ENCODE measurements around the gene C15orf39.
"Not testable (repeated sequence)": the region's sequence is repeated elsewhere in the genome, so short reads cannot be mapped to it uniquely, and the experiment has no call there.

C15orf39 gene

DNA sequence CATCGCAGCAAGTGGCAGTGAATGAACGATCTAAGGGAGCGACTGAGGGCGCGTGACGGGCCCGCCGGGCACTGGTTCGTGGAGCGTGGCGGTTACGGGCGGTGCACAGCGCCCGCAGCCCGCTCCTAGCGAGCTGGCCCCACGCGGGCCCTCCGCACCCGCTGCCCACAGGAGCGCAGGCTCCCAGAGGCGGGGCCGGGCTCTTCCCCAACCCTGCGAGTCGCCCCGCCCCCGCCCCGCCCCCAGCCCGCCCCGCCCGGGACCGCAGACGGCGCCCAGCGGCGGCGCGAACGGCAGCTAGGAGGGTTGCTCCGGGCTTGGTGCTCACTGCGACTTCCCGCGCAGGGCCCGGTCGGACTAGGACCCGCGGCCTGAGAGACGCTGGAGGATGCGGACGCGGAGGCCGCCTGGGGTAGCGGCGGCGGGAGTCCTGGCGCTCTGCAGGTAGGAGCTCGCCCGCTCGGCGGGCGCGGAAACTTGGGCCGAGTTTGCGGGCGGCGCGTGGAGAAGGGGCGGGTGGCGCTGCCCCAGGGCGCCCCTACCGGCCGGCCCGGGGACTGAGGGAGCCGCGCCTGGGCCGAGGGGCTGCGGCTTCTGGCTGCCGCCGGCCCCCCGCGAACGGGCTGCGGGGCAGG is at the start of gene C15orf39:
Gene C15orf39 (plus strand): TSS at position 267 of the 635 bp plus-strand sequence. CDS start 4,167 bp downstream, outside the sequence.
- peak; percentile 61 for DNase-seq

DNA sequence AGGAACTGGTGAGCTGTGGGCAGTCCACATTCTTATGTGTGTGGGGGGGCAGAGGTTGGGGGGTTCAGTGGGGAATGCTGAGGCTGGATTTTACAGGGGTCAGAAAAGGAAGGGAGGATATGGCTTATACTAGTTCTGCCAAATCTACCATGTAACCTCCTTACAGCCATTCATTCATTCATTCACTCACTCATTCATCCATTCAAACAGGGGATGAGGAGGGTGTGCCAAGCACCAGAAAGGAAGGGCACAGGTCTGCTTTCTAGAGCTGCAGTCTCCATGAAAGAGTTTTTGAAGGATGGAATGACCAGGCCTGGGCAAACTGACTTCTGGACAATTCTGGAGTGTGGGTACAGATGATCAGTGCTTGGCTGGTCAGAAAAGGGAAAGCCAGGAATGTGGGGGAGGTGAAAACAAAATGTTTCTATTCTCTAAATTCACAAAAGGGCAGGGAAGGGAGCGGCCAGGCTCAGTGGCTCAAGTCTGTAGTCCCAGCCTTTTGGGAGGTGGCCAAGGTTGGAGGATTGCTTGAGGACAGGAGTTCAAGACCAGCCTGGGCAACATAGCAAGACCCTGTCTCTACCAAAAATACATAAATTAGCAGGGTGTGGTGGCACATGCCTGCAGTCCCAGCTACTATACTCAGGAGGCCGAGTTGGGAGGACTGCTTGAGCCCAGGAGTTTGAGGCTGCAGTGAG is 49.2 kb upstream of the C15orf39 start:
- DNase-seq, result no peak

DNA sequence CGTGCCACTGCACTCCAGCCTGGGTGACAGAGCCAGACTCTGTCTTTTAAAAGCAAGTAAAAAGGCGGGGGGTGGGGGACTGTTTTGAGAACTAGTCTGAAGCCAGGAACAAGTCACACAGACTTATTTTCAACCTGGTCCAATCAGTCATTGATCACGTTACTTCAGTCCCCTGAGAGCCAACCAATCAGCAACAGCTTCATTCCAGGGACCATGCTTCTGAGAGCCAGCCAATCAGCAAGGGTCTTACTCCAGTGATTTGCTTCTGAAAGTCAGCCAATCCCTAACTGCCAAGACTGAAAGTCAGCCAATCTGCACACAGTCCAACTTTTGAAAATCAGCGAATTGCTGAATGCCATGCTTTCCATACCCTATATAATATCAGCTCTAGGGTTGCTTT is 48.6 kb upstream of the C15orf39 start:
- peak; percentile 18 for DNase-seq

DNA sequence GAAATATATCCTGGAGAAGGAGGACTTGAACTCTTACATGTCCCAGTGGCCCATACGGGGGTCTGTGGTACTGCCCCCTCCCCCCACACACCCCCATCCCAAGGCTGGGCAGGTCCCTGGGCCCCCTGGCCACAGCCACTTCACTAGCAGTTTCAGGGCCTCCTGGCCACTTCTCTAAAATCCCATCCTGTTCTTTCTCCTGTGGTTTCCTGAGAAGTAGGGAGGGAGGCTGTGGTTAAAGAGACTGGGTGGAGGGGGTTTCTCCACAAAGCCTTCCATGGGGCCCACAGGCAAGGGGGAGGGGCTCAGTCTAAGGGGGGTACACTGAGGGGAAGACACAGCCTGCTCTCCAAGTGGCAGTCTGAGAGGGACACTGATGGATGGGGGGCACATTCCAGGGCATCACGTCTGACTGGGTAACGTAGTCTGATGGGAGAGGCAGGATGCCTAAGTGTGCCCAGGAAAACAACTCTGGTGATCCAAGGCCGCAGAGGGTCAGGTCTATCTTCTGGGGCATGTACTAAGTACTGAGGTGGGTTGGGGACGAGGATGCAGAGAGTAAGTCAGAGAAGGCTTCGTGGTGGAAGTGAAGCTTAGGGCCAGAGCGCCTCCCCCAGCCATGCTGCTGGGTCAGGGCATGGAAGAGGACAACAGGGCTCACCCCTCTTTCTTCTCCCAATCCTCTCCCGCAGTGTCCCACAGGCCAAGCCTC is 48.0 kb upstream of the C15orf39 start:
- peak; percentile 18 for DNase-seq

DNA sequence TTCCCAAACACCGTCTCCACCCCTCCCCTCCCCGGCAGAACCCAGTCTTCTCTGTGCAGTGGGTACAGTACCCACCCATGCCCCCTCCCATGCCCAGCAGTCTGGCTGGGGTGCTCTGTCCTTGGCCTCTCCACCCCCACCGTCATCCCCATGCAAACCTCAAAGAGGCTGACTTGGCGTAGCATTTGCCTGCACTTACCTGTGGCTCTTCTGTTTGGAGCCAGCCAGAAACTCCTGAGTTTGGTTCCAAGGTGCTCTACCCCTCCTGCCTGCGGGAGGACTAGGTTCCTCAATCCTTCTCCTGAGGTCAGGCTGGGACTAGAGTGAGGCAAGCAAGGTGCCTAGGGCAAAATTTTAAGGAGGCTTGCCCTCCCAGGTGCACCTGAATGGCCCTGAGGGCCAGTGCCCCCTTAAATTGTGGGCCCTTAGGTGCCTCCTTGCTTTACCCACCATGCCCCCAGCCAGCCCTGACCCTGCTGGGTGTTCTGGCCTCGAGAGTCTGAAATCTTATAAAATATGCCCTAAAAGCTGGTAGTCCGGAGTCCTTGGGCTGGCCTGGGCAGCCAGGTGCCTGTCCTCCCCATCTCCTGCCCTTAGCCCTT is 47.1 kb upstream of the C15orf39 start:
- no peak for DNase-seq

DNA sequence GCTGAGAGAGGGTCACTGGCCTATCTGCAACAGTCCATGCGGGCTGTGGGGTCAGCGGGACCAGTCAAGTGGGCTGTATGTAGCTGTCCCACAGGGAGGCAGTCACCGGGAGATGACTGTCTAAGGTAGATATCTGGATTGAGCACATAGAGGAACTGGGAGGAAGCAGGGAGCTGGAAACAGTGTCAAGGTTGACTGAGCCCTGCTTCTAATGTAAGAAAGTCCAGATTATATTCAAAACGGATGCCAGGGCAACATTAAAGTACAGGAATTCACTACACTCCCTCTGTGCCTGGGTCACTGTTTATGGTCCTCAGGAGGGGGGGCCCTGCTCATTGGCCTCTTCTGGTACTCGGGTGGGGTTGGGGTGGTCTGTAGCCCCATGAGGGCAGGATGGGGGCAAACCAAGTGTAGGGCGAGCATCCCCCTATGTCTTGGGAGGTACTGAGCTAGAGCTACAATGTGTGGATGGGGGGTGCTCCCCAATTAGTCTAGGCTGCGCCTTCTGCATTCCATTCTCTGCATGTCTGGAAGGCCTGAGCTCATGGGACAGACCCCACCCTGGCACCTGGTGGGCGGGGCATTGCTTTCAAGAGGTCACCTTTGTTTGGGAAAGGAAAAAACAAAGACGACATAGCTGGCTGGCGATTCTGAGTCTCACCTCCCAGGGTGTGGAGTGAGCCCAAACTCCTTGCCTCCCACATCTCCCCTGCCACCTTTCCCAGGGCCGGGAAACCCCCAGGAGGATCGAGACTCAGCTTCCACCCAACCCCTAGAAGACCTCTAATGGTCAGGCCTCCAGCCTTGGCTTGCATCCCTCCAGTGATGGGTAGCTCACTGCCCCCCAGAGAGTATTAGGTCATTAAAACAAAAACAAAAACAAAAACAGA is 45.1 kb upstream of the C15orf39 start:
- DNase-seq, result no peak

DNA sequence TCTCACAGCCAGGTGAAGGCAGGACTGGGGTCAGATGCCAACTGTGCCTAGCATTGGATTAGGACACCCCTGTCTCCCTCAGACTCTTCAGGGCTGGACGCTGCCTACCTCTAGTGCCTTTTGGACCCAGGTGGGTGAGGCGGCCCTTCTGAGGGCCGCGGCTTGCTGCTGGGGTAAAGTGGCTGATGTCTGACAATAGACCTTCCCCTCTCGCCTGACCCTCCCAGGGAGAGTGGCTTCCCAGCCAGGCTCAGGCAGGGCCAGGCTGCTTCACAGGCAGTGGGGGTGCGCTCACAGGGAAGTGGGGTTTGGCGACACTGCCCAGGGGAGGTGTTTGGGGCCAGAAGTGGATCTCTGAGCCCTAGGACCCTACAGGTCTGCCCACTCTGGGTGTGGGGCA is 43.3 kb upstream of the C15orf39 start:
- no peak for DNase-seq

DNA sequence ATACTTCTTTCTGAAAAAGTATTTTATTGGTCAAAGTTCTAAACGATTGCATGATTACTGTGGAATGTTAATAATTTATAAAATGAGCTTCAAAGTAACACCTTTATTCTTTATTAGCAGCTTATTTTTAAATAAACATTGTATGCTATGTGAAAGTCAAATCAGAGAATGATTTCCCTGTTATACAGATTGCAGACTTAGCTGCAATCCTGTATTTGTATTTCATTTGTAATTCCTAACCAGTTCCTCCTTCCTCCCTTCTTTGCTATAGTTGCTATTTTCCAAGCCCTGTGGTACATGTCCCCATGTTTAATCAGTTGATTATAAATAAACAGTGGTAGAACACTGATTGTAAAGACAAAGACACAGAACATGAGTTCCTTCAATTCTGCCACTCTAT is 42.4 kb upstream of the C15orf39 start:
- DNase-seq, result no peak

DNA sequence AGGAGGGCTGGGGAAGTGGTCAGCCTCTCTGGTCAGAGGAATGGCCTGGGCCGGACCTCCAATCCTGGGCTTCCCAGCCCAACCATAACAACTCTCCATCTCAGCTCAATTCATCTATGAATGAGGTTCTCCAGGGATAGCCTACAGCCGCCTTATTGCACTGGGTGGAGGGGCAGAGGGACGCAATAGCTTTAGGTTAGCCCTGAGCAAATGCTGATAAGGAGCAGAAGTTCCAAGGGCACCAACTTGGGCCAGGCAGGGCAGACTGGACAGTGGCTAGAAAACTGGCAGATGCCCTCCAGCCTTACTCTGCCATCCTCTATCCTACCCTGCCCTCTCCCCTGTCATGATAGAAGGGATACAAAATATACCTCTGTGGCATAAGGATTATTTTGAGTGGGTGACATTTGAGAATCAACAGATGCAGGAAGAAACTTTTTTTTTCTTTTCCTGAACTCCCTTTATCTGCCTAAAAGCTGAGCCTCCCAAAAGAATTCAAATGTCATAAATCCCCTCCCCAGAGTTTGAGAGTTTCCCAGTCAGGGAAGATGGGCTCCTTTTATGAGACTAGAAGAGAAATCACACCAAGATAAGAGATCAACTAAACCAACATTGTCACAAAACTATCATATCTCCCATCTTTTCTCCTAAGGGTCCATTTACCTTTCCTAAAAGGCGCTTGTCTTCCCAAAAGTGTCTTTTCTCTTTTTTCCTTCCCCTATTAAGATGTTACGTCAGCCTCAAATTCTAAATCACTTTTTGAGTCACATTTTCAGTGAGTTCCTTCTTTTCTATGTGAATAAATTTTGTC is 40.4 kb upstream of the C15orf39 start:
- DNase-seq, result no peak

DNA sequence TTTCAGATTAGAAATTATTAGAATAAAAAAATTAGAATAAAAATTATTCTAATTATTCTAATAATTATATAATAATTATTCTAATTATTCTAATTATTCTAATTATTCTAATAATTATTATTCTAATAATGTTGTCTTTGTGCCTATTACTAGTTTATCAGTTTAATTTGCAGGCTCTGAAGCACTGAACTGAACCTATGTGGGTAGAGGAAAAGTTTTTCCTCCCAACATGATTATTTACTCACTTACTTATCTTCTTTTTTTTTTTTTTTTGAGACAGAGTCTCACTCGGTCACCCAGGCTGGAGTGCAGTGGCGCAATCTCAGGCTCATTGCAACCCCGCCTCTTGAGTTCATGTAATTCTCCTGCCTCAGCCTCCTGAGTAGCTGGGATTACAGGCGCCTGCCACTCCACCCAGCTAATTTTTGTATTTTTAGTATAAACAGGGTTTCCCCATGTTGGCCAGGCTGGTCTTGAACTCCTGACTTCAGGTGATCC is 39.7 kb upstream of the C15orf39 start:
- DNase-seq, result no peak

DNA sequence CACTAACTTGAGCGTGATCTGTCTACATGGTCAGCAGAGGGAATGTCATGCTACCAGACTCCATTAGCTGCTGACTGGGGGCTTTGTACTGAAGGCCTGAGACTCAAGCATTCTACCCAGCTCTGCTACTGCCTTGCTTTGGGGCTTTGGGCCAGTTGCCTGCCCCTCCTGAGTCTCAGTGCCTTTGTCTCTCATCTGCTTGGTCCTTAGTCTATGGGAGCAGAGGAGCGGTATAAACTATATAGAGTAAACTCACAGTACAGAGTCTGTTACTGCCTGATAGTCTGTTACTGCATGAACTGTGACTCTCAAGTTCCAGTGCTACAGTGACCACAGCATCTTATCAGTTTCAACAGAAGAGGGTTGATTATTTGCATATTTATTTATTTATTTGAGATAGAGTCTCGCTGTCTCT is 38.5 kb upstream of the C15orf39 start:
- DNase-seq, result no peak

DNA sequence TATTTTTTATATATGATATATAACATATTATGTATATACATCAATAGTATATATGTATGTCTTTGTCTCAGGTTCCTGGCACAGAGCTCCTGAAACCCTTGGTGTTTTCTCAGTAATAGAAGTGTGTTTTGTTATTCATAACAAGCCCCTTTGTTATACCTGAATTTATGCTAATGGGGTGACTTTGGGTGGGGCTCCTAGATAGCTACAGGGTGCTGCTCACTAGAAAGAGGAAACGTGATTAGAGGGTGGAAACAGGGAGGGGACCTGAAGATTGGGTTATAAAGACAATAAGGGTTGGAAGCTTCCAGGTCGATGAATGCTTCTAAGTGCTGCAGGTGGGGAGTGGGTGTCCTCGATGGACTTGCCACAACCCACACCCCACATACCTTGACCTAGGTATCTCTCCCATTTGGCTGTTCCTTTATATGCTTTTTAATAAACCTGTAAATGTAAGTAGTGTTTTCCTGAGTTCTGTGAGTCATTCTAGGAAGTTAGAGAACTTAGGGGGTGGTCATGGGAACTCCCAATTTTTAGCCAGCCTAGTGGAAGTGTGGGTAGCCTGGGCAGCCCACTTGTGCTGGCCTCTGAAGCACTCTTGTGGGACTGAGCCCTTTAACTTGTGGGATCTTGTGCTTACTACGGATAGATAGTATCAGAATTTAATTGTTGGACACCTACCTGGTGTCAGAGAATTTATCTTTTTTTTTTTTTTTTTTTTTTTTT is 36.9 kb upstream of the C15orf39 start:
- DNase-seq, result no peak

DNA sequence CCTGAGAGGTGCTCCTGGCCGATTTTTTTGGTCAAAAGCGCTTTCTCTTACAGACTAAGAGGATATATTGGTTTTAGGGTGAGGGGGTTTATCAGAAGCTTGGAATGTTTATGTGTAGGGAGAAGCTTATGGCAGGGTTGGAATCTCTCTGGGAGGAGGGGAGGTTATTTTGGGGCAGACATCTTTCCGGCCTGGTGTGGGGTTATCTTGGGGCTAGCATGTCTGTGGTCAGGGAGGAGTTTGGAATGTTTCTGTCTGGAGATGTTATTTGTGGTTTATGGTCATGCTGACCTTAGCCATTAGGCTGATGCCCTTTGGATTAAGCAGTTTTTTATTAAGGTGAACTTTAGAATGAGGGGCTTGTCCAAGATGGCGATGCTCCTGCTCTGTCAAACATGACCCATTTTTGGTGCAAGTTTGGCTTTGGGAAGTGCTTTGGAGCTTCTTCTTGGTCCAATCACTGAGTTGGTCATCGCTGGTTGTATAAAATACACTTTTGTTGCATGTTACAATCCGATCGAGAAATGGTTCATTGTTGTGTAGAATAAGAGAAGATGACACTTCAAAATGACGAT is 35.1 kb upstream of the C15orf39 start:
- not testable (repeated sequence) for DNase-seq

DNA sequence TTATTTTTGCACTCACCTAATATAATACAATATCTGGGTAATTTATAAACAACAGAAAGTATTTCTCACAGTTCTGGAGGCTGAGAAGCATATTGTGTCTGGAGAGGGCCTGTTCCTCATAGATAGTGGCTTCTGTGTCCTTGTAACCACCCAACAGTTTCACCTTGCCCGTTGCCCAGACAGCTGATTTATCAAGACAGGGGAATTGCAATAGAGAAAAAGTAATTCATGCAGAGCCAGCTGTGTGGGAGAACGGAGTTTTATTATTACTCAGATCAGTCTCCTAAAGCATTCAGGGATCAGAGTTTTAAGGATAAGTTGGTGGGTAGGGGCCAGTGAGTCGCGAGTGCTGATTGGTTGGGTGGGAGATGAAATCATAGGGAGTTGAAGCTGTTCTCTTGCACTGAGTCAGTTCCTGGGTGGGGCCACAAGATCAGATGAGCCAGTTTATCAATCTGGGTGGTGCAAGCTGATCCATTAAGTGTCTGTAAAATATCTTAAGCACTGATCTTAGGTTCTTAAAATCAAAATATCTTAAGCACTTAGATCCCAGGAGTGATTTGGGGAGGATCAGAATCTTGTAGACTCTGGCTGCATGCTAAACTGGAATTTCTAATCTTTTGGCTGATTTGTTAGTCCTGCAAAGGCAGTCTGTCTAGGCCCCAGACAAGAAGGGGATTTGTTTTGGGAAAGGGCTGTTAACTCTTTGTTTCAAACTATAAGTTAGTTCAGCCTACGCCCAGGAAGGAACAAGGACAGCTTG is 33.9 kb upstream of the C15orf39 start:
- no peak for DNase-seq

DNA sequence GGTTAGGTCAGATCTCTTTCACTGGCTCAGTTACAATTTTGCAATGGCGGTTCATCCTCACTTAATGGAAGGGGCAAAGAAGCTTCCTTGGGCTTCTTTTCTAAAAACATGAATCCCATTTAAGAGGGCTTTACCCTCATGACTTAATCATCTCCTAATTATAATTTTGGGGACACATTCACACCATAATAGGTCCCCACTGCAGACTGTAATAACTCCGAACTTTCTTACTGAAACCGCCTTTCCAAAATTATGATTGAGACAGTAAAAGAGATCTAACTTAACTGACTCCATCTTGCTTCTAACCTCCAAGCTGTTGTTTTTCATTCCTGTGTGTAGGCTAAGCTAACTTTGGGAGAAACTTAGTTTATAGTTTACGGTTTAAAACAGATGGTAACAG is 33.3 kb upstream of the C15orf39 start:
- no peak for DNase-seq

DNA sequence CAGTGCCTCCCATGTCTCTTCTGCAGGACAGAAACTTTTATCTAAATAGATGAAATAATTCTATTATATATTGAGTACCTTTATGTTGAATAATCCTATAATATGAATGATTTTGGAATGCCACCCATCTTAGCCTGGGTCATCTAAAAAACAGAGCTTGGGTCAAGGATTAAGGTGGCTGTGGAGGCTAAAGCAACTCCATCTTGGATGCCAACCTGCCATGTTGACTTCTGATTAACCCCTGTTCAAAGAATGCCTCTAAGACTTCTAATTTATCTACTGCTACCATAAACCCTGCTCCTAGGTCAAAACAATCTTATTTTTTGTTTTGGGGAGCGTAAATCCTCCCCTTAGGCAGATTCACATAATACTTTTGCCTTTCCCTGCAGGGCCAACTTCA is 31.5 kb upstream of the C15orf39 start:
- no peak for DNase-seq

DNA sequence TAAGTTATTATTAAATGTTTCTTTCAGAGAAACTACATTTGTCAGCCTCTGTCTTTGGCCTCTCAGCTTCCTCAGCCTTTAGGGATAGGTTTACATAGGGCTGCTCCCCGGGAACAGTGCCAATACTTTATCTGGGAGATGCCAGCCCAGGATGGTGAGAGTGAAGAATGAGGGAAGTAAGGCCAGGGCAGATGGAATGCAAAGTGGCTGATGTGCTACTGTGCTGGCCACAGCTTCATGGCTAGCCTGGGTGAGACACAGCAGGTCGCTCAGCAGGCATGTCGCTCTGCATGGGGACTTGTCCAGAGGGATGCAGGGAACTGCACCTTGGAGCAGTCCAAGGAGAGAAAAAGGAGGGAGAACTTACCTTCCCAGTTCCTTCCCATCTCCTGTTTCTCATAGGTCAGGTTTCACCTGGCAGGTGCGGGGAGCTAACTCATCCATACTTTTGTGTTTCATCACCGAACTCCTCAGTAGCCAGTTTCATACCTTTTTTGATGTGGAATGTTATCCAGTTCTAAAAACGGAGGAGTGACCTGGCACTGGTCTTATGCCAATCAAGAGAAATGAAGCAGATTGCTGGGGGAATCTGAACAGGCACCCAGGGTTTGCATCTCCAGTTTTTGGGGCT is 30.9 kb upstream of the C15orf39 start:
- no peak for DNase-seq

DNA sequence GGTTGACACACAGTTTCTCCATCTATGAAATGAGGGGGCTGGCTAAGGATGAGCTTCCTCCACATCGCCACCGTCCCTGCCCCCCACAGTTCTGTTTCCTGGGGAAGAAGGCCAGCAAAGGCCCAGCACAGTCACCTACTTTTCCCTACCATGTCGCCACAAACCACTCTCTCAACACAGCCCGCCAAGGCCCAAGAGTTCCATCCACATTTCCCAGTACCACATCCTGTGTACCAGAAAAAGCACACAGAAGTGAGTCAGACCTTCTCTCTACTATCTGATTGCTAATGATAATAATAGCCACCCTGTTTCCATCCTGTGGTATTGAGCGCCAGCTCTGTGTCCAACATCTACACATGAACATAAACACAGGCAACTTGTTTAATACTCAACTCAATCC is 30.3 kb upstream of the C15orf39 start:
- no peak for DNase-seq

DNA sequence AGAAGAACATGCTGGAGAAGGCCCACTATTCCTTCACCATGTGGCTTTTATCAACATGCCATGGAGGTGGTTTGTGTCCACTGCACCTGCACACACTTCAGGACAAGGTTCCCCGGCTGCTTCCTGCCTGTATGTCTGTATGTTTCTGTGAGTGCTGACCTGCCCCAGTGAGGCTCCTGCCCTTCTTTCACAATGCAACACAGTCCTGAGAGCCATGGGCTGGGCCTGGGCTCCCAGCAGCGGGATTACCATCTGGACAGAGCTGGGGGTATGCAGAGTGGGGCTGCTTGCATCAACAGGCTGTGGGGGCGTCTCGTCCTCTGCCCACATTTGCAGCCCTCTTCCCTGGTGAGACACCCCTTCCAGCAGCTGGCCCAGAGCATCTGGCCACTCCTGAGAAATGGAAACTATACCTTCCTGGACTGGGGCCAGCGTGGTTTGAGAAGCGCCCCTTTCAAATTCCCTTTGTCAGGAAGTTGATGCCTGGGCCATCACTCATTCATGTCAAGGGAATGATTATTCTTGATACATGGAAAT is 29.3 kb upstream of the C15orf39 start:
- DNase-seq, result no peak
